ENCODE measurements around the gene IZUMO1.
"Not testable (repeated sequence)": the region's sequence is repeated elsewhere in the genome, so short reads cannot be mapped to it uniquely, and the experiment has no call there.

Gene IZUMO1

DNA sequence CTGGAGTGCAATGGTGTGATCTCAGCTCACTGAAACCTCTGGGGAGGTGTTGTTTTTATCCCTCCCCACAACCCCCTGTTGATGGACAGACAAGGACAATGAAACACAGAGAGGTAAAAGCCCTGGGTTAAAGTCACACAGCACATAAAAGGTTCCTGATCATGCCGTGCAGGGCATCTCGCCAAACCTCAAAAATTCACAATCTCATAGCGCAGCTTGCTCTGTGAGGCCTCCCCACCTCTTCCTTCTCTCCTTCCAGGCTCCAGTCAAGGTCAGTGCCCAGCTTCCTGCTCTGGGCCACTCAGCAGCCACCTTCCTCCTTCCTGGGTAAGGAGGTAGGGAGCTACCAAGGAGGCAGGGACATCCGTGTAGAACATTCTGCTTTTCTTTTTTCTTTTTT, 48.7 kb downstream of the IZUMO1 start:
- no peak overlapping the region for H3K27ac ChIP-seq
- TF ChIP-seq, protein P1, sequence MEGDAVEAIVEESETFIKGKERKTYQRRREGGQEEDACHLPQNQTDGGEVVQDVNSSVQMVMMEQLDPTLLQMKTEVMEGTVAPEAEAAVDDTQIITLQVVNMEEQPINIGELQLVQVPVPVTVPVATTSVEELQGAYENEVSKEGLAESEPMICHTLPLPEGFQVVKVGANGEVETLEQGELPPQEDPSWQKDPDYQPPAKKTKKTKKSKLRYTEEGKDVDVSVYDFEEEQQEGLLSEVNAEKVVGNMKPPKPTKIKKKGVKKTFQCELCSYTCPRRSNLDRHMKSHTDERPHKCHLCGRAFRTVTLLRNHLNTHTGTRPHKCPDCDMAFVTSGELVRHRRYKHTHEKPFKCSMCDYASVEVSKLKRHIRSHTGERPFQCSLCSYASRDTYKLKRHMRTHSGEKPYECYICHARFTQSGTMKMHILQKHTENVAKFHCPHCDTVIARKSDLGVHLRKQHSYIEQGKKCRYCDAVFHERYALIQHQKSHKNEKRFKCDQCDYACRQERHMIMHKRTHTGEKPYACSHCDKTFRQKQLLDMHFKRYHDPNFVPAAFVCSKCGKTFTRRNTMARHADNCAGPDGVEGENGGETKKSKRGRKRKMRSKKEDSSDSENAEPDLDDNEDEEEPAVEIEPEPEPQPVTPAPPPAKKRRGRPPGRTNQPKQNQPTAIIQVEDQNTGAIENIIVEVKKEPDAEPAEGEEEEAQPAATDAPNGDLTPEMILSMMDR (conservative IDR thresholded peaks at IDR 0.05): no peak

DNA sequence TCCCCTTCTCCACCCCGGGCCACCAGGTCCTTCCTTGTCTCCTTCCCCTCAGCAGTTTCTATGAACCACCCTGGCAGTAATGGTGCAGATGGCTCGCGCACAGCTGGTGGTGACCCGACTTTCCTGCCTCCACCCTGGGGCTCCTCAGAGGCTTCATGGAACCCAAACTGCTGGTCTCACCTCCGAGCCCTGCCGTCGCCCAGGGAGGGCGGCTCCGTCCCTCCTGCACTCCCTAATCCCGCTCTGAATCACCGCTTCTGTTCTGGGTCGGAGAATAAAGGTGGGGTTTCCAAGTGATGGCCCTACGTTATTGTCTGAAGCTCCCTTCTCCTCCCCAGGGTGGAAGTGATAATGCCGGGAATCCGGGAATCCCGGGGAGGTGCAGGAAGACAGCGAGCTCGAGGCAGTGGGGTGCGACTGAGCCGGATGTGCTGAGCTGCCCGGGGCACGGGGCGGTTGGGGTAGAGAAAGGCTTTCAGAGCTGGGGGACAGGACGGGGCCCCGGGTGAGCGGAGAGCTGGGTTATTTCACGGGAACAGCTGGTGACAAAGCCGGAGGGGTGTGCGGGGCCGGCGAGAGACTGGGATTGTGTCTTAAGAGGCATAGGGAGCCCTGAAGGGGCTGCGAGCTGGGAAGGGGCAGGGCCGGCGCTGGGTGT, 50.2 kb downstream of the IZUMO1 start:
- TF ChIP-seq, protein P1 (conservative IDR thresholded peaks at IDR 0.05): no peak
- H3K27ac ChIP-seq: no peak overlapping the region

- TF ChIP-seq, protein P1 (conservative IDR thresholded peaks at IDR 0.05): no peak
- H3K27ac ChIP-seq: no peak within 1 kb of the TSS
Measured at GRCh38 chr19:48695743-48696352, 50.9 kb downstream of the IZUMO1 start, which contains the start of gene FUT2. FUT2 (plus strand) TSS chr19:48695971; CDS start chr19:48702957, 6,986 bp downstream.

- not testable (repeated sequence) for H3K27ac ChIP-seq
Measured at GRCh38 chr19:48693629-48694028, 53.1 kb downstream of the IZUMO1 start.
